Astrocyte (in vitro differentiated cells and primary cell): ENCODE measurements around the gene TRPM8. TPM values are rescaled to one million over a fixed set of nuclear protein-coding genes. Genes with fewer than 3 reads are reported as not detected.

Experiments
- DNase-seq: peaks from one replicate; pipeline ENCODE4 v3.0.0-alpha.2; 2010; ENCODE audit warnings: low read depth
- FAIRE-seq: peaks from 2 replicates; lab custom pipeline; 2011; peaks lifted over from hg19 to GRCh38; lab: Jason Lieb, UNC
- H2AFZ ChIP-seq: 2 replicates; pipeline ENCODE4 v1.6.0; 2012; ENCODE audit warnings: low read depth, low read length, inconsistent platforms
- H3K27ac ChIP-seq: 2 replicates; pipeline ENCODE4 v1.5.1; 2011; ENCODE audit warnings: low read depth, low read length, inconsistent platforms
- H3K27me3 ChIP-seq: 2 replicates; pipeline ENCODE4 v1.6.0; 2011; ENCODE audit warnings: low read length, inconsistent platforms; ENCODE audit not compliant: insufficient read depth
- H3K36me3 ChIP-seq: 2 replicates; pipeline ENCODE4 v1.5.1; 2011; ENCODE audit warnings: low read length, inconsistent platforms; ENCODE audit not compliant: insufficient read depth
- H3K4me1 ChIP-seq: 2 replicates; pipeline ENCODE4 v1.5.1; 2011; ENCODE audit warnings: low read length, inconsistent platforms; ENCODE audit not compliant: insufficient read depth
- H3K4me2 ChIP-seq: 2 replicates; pipeline ENCODE4 v1.6.0; 2012; ENCODE audit warnings: low read length, inconsistent platforms
- H3K4me3 ChIP-seq: 2 replicates; pipeline ENCODE4 v1.5.1; 2011; ENCODE audit warnings: low read depth, mild to moderate bottlenecking, low read length, inconsistent platforms; ENCODE audit not compliant: insufficient read depth
- H3K79me2 ChIP-seq: 2 replicates; pipeline ENCODE4 v1.6.0; 2012; ENCODE audit warnings: mild to moderate bottlenecking, low read length, inconsistent platforms; ENCODE audit not compliant: insufficient read depth
- H3K9ac ChIP-seq: 2 replicates; pipeline ENCODE4 v1.6.0; 2012; ENCODE audit warnings: mild to moderate bottlenecking, low read length, inconsistent platforms
- H3K9me3 ChIP-seq: 2 replicates; pipeline ENCODE4 v1.5.1; 2012; ENCODE audit warnings: low read depth, mild to moderate bottlenecking, low read length, inconsistent platforms; ENCODE audit not compliant: insufficient read depth
- H4K20me1 ChIP-seq: 2 replicates; pipeline ENCODE4 v1.6.0; 2012; ENCODE audit warnings: low read length, inconsistent platforms; ENCODE audit not compliant: insufficient read depth
- H3K27ac Mint-ChIP-seq: one replicate; pipeline ENCODE4 v1.8.0; 2021; ENCODE audit warnings: mild to moderate bottlenecking, mixed read lengths; ENCODE audit not compliant: unreplicated experiment
- H3K27me3 Mint-ChIP-seq: one replicate; pipeline ENCODE4 v1.8.0; 2021; ENCODE audit warnings: low read depth, mixed read lengths; ENCODE audit not compliant: unreplicated experiment
- H3K36me3 Mint-ChIP-seq: one replicate; pipeline ENCODE4 v1.8.0; 2021; ENCODE audit warnings: low read depth, mixed read lengths; ENCODE audit not compliant: unreplicated experiment
- H3K4me1 Mint-ChIP-seq: one replicate; pipeline ENCODE4 v1.8.0; 2021; ENCODE audit warnings: low read depth, mixed read lengths; ENCODE audit not compliant: unreplicated experiment
- H3K4me3 Mint-ChIP-seq: one replicate; pipeline ENCODE4 v1.8.0; 2021; ENCODE audit warnings: mild to moderate bottlenecking, moderate library complexity, mixed read lengths; ENCODE audit not compliant: unreplicated experiment
- H3K9me3 Mint-ChIP-seq: one replicate; pipeline ENCODE4 v1.8.0; 2021; ENCODE audit warnings: mild to moderate bottlenecking, mixed read lengths; ENCODE audit not compliant: unreplicated experiment
- CTCF ChIP-seq: IDR thresholded peaks from 2 replicates; pipeline ENCODE4 v1.5.1; 2011; ENCODE audit warnings: low read depth, mild to moderate bottlenecking, inconsistent platforms, low read length, moderate library complexity; ENCODE audit not compliant: insufficient read depth
- EZH2 ChIP-seq: IDR thresholded peaks from 2 replicates; pipeline ENCODE4 v1.6.1; 2012; ENCODE audit warnings: mild to moderate bottlenecking, low read length, inconsistent platforms; ENCODE audit not compliant: insufficient read depth
- total RNA-seq: library from RNA; stranded (reverse); gene quantifications from 2 replicates; pipeline ENCODE4 v1.2.1, GENCODE V29; 2021

TRPM8 gene
- total RNA-seq, 1 donor from 2014 or later = 0.95 TPM

DNA sequence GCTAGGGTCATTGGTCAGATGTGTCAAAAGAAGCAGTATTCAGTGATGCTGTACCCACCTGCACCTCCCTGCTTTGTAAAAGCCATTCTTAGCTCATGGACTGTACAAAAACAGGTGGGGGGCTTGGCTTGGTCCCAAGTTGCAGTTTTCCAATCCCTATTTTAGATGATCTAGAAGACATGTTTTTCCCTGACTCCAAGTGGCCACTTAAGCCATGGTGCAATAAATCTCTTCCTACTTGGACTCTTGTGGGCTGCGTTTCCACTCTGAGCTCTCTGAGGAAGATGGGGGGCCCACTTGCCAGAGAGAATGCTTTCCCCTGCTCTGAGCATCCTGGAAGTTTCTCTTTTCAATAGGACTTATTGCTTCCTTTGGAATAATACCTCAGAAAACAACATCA is 76.3 kb downstream of the TRPM8 start:
- Histone ChIP-seq H4K20me1 (no peaks in the 10 kb centered on the region), H3K4me3 (no peak overlapping the region), H3K27me3 (no peaks in the 10 kb centered on the region), H3K36me3 (no peaks in the 10 kb centered on the region), H3K9me3 (no peaks in the 10 kb centered on the region), H3K9ac (no peak overlapping the region), H3K27ac (no peak overlapping the region), H3K4me2 (no peak overlapping the region), H2AFZ (no peak overlapping the region), H3K79me2 (no peaks in the 10 kb centered on the region), H3K4me1 (peaks cover 13% of the 10 kb centered on the region)
- no peak overlapping the region for H3K4me3 Mint-ChIP-seq
- no peak overlapping the region for H3K27ac Mint-ChIP-seq
- FAIRE-seq (no peak), DNase-seq (no peak)
- H3K4me1 Mint-ChIP-seq = peaks cover 3% of the 10 kb centered on the region
- no peaks in the 10 kb centered on the region for H3K36me3 Mint-ChIP-seq
- H3K9me3 Mint-ChIP-seq = peaks cover 3% of the 10 kb centered on the region
- H3K27me3 Mint-ChIP-seq = peaks cover 5% of the 10 kb centered on the region
- TF ChIP-seq EZH2 (no peak), CTCF (no peak)

GRCh38 chr2:233994151-233994550 is 77.0 kb downstream of the TRPM8 start:
- Mint-ChIP-seq H3K9me3 (peaks cover 3% of the 10 kb centered on the region), H3K4me3 (no peak overlapping the region), H3K27ac (no peak overlapping the region), H3K36me3 (no peaks in the 10 kb centered on the region), H3K27me3 (peaks cover 5% of the 10 kb centered on the region), H3K4me1 (peaks cover 3% of the 10 kb centered on the region)
- no peaks in the 10 kb centered on the region for H4K20me1 ChIP-seq
- no peak overlapping the region for H2AFZ ChIP-seq
- H3K4me3 ChIP-seq = no peak overlapping the region
- H3K9me3 ChIP-seq = no peaks in the 10 kb centered on the region
- no peak for DNase-seq
- H3K4me2 ChIP-seq = no peak overlapping the region
- TF ChIP-seq CTCF = no peak
- TF ChIP-seq EZH2 = no peak
- no peak overlapping the region for H3K27ac ChIP-seq
- no peak for FAIRE-seq
- H3K9ac ChIP-seq = no peak overlapping the region
- peaks cover 13% of the 10 kb centered on the region for H3K4me1 ChIP-seq
- H3K79me2 ChIP-seq = no peaks in the 10 kb centered on the region
- H3K27me3 ChIP-seq = no peaks in the 10 kb centered on the region
- H3K36me3 ChIP-seq = no peaks in the 10 kb centered on the region

GRCh38 chr2:233996000-233996399 is 78.8 kb downstream of the TRPM8 start:
- no peak overlapping the region for H3K9ac ChIP-seq
- no peak for FAIRE-seq
- no peak overlapping the region for H3K27ac ChIP-seq
- no peaks in the 10 kb centered on the region for H3K36me3 Mint-ChIP-seq
- peaks cover 2% of the 10 kb centered on the region for H3K4me1 Mint-ChIP-seq
- H3K9me3 ChIP-seq = no peaks in the 10 kb centered on the region
- TF ChIP-seq EZH2 (no peak), CTCF (no peak)
- peaks cover 3% of the 10 kb centered on the region for H3K9me3 Mint-ChIP-seq
- no peak overlapping the region for H3K27ac Mint-ChIP-seq
- H3K27me3 ChIP-seq = no peaks in the 10 kb centered on the region
- no peak overlapping the region for H3K4me3 Mint-ChIP-seq
- DNase-seq = peak; percentile 26
- no peaks in the 10 kb centered on the region for H4K20me1 ChIP-seq
- H3K4me2 ChIP-seq = no peak overlapping the region
- no peak overlapping the region for H3K4me3 ChIP-seq
- H3K27me3 Mint-ChIP-seq = peaks cover 8% of the 10 kb centered on the region
- H3K36me3 ChIP-seq = no peaks in the 10 kb centered on the region
- H3K79me2 ChIP-seq = no peaks in the 10 kb centered on the region
- no peaks in the 10 kb centered on the region for H3K4me1 ChIP-seq
- no peak overlapping the region for H2AFZ ChIP-seq
